Endothelial cell of umbilical vein (primary cell): ENCODE data around the gene SLC12A8. TPM values are rescaled to one million over a fixed set of nuclear protein-coding genes. Genes with fewer than 3 reads are reported as not detected.

Experiments used
- BruUV-seq: library from RNA; stranded (reverse); fragments of 400-500 nt; replicated peaks from 2 replicates; lab custom pipeline; 2021; lab: Mats Ljungman, UMichigan
- CTCF ChIA-PET: fragments of 300-600, 350-600 bp; sonication (Branson Sonifier 250); formaldehyde crosslinking; loops from one replicate; lab custom pipeline; 2021; ENCODE audit warnings: antibody characterized with exemption, inconsistent platforms; lab: Charles Lee
- POLR2A ChIA-PET: fragments of 300-600, 350-600 bp; sonication (Branson Sonifier 250); formaldehyde crosslinking; loops from one replicate; lab custom pipeline; 2021; ENCODE audit warnings: antibody characterized with exemption, inconsistent platforms; lab: Charles Lee
- DNase-seq: peaks from one replicate; pipeline ENCODE4 v3.0.0-alpha.2; 2011; ENCODE audit warnings: low read depth, low spot score
- FAIRE-seq: peaks from 2 replicates; lab custom pipeline; 2011; peaks lifted over from hg19 to GRCh38; lab: Jason Lieb, UNC
- H2AFZ ChIP-seq: 2 replicates; pipeline ENCODE4 v1.6.0; 2012; ENCODE audit warnings: low read depth, low read length, control low read depth, inconsistent platforms
- H3K27ac ChIP-seq: 2 replicates; pipeline ENCODE4 v1.5.1; 2011; ENCODE audit warnings: low read depth, mild to moderate bottlenecking, control low read depth, low read length, moderate library complexity; ENCODE audit not compliant: insufficient read depth
- H3K27me3 ChIP-seq, 2 experiments: 2 replicates each; pipeline versions ENCODE4 v1.6.0 to v1.6.1; 2011; ENCODE audit warnings: low read length in 2 of 2, mixed read lengths in 1 of 2; ENCODE audit not compliant: control insufficient read depth in 2 of 2, insufficient read depth in 2 of 2
- H3K36me3 ChIP-seq, 2 experiments: 2 replicates in 1 of 2; 3 replicates in 1 of 2; pipeline ENCODE4 v1.5.1; 2011; ENCODE audit warnings: low read length in 2 of 2, mild to moderate bottlenecking in 1 of 2, moderate library complexity in 1 of 2; ENCODE audit not compliant: control insufficient read depth in 2 of 2, insufficient read depth in 2 of 2; ENCODE audit errors: extremely low read depth in 1 of 2
- H3K4me1 ChIP-seq: 3 replicates; pipeline ENCODE4 v1.5.1; 2011; ENCODE audit warnings: mild to moderate bottlenecking, low read length; ENCODE audit not compliant: control insufficient read depth, insufficient read depth; ENCODE audit errors: extremely low read depth
- H3K4me2 ChIP-seq: 2 replicates; pipeline ENCODE4 v1.6.1; 2011; ENCODE audit warnings: low read length, control low read depth, mixed read lengths; ENCODE audit not compliant: insufficient read depth
- H3K4me3 ChIP-seq, 3 experiments: fragments of 200-600 bp in 1 of 3; sonication (generic), shearing (Covaris generic) in 1 of 3; replicated peaks in 1 of 3; 2 replicates each; pipeline ENCODE4 v1.5.1; 2011 to 2016; ENCODE audit warnings: control low read depth in 3 of 3, low read length in 3 of 3, mild to moderate bottlenecking in 2 of 3, inconsistent platforms in 1 of 3, low read depth in 1 of 3, moderate library complexity in 1 of 3; ENCODE audit not compliant: insufficient read depth in 1 of 3
- H3K79me2 ChIP-seq: 2 replicates; pipeline ENCODE4 v1.6.0; 2012; ENCODE audit warnings: low read length, inconsistent platforms; ENCODE audit not compliant: control insufficient read depth, insufficient read depth
- H3K9ac ChIP-seq: replicated peaks from 2 replicates; pipeline ENCODE3; 2011; ENCODE audit warnings: low read length, control low read depth; ENCODE audit not compliant: insufficient read depth; ENCODE audit errors: extremely low read depth
- H3K9me1 ChIP-seq: replicated peaks from 3 replicates; pipeline ENCODE4 v1.6.0; 2011; ENCODE audit warnings: mild to moderate bottlenecking, low read length; ENCODE audit not compliant: control insufficient read depth, insufficient read depth; ENCODE audit errors: extremely low read depth
- H3K9me3 ChIP-seq: replicated peaks from 2 replicates; pipeline ENCODE4 v1.5.1; 2012; ENCODE audit warnings: low read length, inconsistent platforms; ENCODE audit not compliant: control insufficient read depth, insufficient read depth
- H4K20me1 ChIP-seq: replicated peaks from 2 replicates; pipeline ENCODE3; 2011; ENCODE audit warnings: mild to moderate bottlenecking, low read length; ENCODE audit not compliant: control insufficient read depth, insufficient read depth; ENCODE audit errors: extremely low read depth
- CTCF ChIP-seq, 2 donors: IDR thresholded peaks; 1 replicate in 1 of 2; 2 replicates in 1 of 2; pipeline ENCODE4 v1.5.1; 2011; ENCODE audit warnings: low read length in 2 of 2, mild to moderate bottlenecking in 2 of 2, moderate library complexity in 2 of 2, control low read depth in 1 of 2, inconsistent platforms in 1 of 2, low read depth in 1 of 2; ENCODE audit not compliant: insufficient read depth in 1 of 2; ENCODE audit errors: extremely low read depth in 1 of 2
- EZH2 ChIP-seq: IDR thresholded peaks from 2 replicates; pipeline ENCODE4 v1.6.1; 2012; ENCODE audit warnings: borderline replicate concordance, low read depth, mild to moderate bottlenecking, moderate library complexity, low read length, inconsistent platforms; ENCODE audit not compliant: severe bottlenecking
- FOS ChIP-seq: IDR thresholded peaks from 2 replicates; pipeline ENCODE4 v1.6.1; 2011; ENCODE audit warnings: mild to moderate bottlenecking, low read length, moderate library complexity, borderline replicate concordance; ENCODE audit not compliant: insufficient read depth
- GATA2 ChIP-seq: IDR thresholded peaks from 2 replicates; pipeline ENCODE4 v1.7.0; 2011; ENCODE audit warnings: low read depth, mild to moderate bottlenecking, moderate library complexity, mixed read lengths, low read length; ENCODE audit not compliant: insufficient read length, insufficient read depth
- JUN ChIP-seq: IDR thresholded peaks from 2 replicates; pipeline ENCODE4 v1.6.1; 2011; ENCODE audit warnings: borderline replicate concordance, low read depth; ENCODE audit not compliant: insufficient read length, insufficient read depth
- MAX ChIP-seq: IDR thresholded peaks from 2 replicates; pipeline ENCODE4 v1.6.1; 2011; ENCODE audit not compliant: insufficient read depth, insufficient read length
- MYC ChIP-seq: IDR thresholded peaks from one replicate; pipeline ENCODE4 v1.6.1; 2011; ENCODE audit warnings: mild to moderate bottlenecking, low read depth, low read length
- POLR2A ChIP-seq: IDR thresholded peaks from 2 replicates; pipeline ENCODE4 v1.6.1; 2012; ENCODE audit warnings: low read depth, mild to moderate bottlenecking, control low read depth, low read length
- POLR2AphosphoS5 ChIP-seq: IDR thresholded peaks from 2 replicates; pipeline ENCODE4 v1.6.1; 2012; ENCODE audit warnings: low read depth, mild to moderate bottlenecking, control low read depth, low read length, moderate library complexity; ENCODE audit not compliant: insufficient read depth
- dilution Hi-C: fragments of 300-500 bp; cut with MboI; formaldehyde crosslinking; loops from one replicate; pipeline ENCODE4 v1.15.0; 2019; ENCODE audit warnings: low sequenced_read_pairs; ENCODE audit not compliant: extremely low pct_ligation_motif_present
- intact Hi-C: fragments of 100-400 bp; cut with micrococcal nuclease; formaldehyde crosslinking; loops from one replicate; pipeline ENCODE4 v1.10.0; 2022
- polyA plus RNA-seq, 4 experiments: library from polyadenylated mRNA; depleted of rRNA in 3 of 4; stranded (reverse) in 3 of 4; unstranded in 1 of 4; fragments of >200 nt; gene quantifications; 2 replicates each; pipeline versions ENCODE4 v1.2.1 to v1.2.3, GENCODE V29; 2011 to 2012; ENCODE audit warnings: missing spikeins in 1 of 4
- total RNA-seq: library from RNA; stranded (reverse); gene quantifications from 2 replicates; pipeline ENCODE4 v1.2.3, GENCODE V29; 2021

The SLC12A8 gene
- total and polyA plus RNA-seq, 2 donors (not counting 3 experiments of a cell fraction or from before 2014, with no cell fraction given) = 0.86 to 0.90 TPM

GRCh38 chr3:125190786-125191185 is 21.8 kb downstream of the SLC12A8 start:
- Histone ChIP-seq H4K20me1 (no peaks in the 10 kb centered on the region), H3K9ac (no peak overlapping the region), H3K27ac (no peak overlapping the region), H3K36me3 (no peaks in the 10 kb centered on the region), H3K79me2 (no peaks in the 10 kb centered on the region), H2AFZ (no peak overlapping the region), H3K4me3 (no peak overlapping the region), H3K9me3 (no peaks in the 10 kb centered on the region), H3K27me3 (peaks cover 3 to 12% of the 10 kb centered on the region in 2 experiments), H3K9me1 (no peaks in the 10 kb centered on the region), H3K4me2 (no peak overlapping the region), H3K4me1 (no peaks in the 10 kb centered on the region)
- dilution Hi-C loops (no loop called here), intact Hi-C loops (no loop called here)
- TF ChIP-seq GATA2 (no peak), MAX (no peak), POLR2A (no peak), CTCF (IDR thresholded peaks at IDR 0.05; ENCODE audit: extremely low read depth in 1 of 2, insufficient read depth in 1 of 2, low read depth in 1 of 2, low read length in 2 of 2) (no peak), POLR2AphosphoS5 (no peak), FOS (no peak), JUN (no peak), MYC (no peak), EZH2 (no peak)
- CTCF ChIA-PET = no interaction called here
- POLR2A ChIA-PET = no interaction called here
- no TSS peak for BruUV-seq
- FAIRE-seq = no peak
- no peak for DNase-seq
